LNCaP clone FGC (cell line): ENCODE data around the gene LBP.

ENCODE experiments used
- DNase-seq: peaks from one replicate; pipeline ENCODE4 v3.0.0-alpha.2; 2011; ENCODE audit warnings: low read depth
- H3K4me3 ChIP-seq: 2 replicates; pipeline ENCODE4 v1.5.1; 2011; ENCODE audit warnings: mild to moderate bottlenecking, low read depth, low read length, control low read depth
- TF ChIP-seq, protein P1 (sequence below): IDR thresholded peaks from 2 replicates; pipeline ENCODE4 v1.5.1; 2012; ENCODE audit warnings: mild to moderate bottlenecking; ENCODE audit not compliant: control insufficient read depth, insufficient read depth; ENCODE audit errors: extremely low read depth

Gene LBP

DNA sequence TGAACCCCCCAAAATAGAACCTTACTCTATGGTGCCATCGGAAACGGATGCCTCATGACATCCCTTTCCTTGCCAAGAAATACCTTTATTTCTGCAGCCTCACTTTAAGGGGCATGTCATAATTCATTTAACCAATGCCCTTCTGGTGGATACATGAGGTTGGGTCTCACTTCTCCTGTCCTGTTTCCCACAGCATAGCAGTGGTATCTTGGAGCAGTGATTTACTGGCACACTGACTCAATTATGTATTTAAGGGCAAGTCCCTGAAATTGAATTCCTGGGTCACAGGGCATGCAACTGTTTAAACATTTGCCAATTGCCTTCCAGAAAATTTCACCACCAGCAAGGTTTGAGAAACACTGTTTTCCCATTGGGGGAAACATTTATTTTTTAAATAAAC lies 639 bp upstream of the LBP start:
- TF ChIP-seq, protein P1, sequence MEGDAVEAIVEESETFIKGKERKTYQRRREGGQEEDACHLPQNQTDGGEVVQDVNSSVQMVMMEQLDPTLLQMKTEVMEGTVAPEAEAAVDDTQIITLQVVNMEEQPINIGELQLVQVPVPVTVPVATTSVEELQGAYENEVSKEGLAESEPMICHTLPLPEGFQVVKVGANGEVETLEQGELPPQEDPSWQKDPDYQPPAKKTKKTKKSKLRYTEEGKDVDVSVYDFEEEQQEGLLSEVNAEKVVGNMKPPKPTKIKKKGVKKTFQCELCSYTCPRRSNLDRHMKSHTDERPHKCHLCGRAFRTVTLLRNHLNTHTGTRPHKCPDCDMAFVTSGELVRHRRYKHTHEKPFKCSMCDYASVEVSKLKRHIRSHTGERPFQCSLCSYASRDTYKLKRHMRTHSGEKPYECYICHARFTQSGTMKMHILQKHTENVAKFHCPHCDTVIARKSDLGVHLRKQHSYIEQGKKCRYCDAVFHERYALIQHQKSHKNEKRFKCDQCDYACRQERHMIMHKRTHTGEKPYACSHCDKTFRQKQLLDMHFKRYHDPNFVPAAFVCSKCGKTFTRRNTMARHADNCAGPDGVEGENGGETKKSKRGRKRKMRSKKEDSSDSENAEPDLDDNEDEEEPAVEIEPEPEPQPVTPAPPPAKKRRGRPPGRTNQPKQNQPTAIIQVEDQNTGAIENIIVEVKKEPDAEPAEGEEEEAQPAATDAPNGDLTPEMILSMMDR, result no peak
- no peak overlapping the region for H3K4me3 ChIP-seq
- DNase-seq, result no peak

DNA sequence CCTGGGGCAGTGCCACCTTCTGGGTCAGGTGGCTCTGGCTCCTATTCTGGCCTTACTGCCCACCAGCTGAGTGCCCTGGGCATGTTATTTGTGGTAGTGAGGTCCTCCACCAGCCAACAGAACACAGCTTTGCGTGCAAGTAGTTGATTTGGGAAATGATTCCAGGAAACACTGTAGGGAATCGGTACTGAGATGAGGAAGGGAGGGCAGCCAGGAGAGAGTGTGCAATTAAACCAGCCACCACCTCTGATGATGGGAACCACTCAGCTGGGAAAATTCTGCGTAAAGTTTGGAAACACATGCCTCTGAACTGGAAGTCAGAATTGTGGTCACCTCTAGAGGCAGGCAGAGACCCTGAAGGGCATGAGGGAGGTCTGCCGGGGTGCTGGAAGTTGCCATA lies 459 bp downstream of the LBP start:
- no peak overlapping the region for H3K4me3 ChIP-seq
- TF ChIP-seq, protein P1, result no peak
- DNase-seq, result no peak

DNA sequence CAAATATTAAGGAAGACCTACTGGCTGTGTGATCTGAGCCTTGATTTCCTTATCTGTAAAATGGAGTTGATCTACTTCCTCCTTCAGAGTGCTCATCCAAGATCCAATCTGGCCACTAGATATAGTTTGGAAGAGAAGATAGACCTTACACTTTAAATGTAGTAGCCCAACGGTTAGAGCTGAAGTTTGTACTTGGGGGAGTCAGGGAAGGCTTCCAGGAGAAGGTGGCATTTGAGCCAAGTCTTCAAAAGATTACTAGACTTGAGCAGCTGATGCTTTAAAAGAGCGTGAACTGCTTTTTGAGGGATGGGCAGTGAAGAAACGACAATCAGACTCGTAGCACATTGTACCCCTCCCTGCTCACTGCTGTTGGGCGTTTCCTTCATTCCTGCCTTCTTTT lies 3.6 kb downstream of the LBP start:
- DNase-seq, result no peak
- H3K4me3 ChIP-seq, result no peak overlapping the region
- TF ChIP-seq, protein P1, result no peak

DNA sequence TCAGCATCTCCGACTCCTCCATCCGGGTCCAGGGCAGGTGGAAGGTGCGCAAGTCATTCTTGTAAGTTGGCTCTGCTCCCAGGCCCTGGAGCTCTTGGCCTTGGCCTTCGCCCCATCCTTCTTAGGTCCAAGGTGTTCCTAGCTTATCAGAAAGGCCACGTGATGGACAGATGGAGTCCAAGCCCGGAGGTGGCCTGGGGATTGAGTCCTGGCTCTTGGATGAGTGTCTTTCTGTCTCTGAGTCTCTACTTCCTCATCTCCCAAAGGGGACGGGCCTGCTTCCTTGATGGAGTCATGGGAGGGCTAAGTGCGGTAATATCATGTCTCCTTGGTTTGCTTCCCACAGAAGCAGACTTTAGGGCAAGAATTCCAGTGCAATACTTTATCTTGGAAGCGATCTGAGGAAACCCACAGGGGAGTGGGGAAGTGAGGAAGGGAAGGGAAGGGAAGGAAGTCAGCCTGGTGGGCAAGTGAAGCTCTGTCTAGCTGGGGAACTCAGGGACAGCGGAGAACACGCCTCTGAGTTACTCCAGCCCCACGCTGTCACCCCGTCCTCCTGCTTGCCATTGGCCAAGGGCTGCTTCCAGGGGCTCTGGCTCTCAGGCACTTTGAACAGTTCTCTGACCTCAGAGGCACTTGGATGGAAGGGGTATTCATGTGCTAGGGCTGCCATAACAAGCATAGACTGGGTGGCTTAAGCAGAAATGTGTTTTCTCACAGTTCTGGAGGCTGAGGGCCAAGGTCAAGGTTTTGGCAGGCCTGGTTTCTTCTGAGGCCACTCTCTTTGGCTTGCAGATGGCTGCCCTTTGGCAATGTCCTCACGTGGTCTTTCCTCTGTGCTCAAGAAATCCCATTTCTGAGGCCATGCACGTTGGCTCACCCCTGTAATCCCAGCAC lies 4.8 kb downstream of the LBP start:
- no peak overlapping the region for H3K4me3 ChIP-seq
- TF ChIP-seq, protein P1, result no peak
- DNase-seq, result no peak

DNA sequence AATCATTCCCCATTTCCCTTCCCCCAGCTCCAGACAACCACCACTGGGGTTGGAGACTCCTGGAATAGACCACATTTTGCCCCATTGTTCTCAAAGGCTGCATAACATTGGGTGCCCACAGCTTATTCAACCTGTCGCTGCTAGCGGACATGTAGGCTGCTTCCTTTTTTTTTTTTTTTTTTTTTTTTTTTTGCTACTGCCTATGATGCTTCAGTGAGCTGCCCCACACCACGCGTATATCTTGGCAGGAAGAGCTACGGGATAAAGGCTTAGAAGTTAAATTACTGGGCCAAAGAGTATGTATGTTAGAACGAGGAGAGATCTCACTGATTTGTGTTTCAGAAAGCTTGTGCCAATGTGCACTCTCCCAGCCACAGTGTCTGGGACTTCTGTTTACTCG lies 7.0 kb downstream of the LBP start:
- no peak overlapping the region for H3K4me3 ChIP-seq
- DNase-seq, result no peak
- TF ChIP-seq, protein P1, result no peak

DNA sequence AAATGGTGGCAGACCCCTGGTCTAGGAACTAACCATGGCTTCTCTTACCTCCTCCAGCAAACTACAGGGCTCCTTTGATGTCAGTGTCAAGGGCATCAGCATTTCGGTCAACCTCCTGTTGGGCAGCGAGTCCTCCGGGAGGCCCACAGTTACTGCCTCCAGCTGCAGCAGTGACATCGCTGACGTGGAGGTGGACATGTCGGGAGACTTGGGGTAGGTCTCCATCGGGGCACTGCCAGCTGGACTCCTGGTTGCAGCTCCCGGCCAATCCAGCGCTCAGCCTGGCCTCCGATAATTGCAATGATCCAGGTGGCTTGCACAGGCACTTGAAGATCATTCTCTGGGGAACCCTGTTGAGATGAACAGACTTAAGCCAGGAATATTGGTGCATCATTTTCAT lies 7.9 kb downstream of the LBP start:
- H3K4me3 ChIP-seq, result no peak overlapping the region
- TF ChIP-seq, protein P1, result no peak
- DNase-seq, result no peak
